Activated T-cell treated with anti-CD3 and anti-CD28 coated beads, Interleukin-2, amount 50 U/mL, for 72 hours (primary cell): ENCODE results near the gene IMPDH2. TPM values are rescaled to one million over a fixed set of nuclear protein-coding genes. Genes with fewer than 3 reads are reported as not detected.
"Not testable (repeated sequence)": the region's sequence is repeated elsewhere in the genome, so short reads cannot be mapped to it uniquely, and the experiment has no call there.

ENCODE experiments used
- ATAC-seq, 2 donors: fragments of 150-1000 bp; cut with Tn5 transposase; replicated peaks in 1 of 2; 2 replicates each; pipeline ENCODE4 v1.10.0; 2021; ENCODE audit warnings: moderate library complexity in 2 of 2, mild to moderate bottlenecking in 1 of 2
- DNase-seq, 2 donors: peaks; one replicate each; pipeline ENCODE4 v3.0.0; 2021 to 2022; ENCODE audit warnings: mixed read lengths in 1 of 2
- H3K27ac Mint-ChIP-seq: one replicate; pipeline ENCODE4 v1.8.0; 2022; ENCODE audit warnings: mild to moderate bottlenecking, moderate library complexity, mixed read lengths
- H3K27me3 Mint-ChIP-seq: one replicate; pipeline ENCODE4 v1.8.0; 2022; ENCODE audit warnings: low read depth, mixed read lengths
- H3K36me3 Mint-ChIP-seq, 2 donors: one replicate each; pipeline ENCODE4 v1.8.0; 2022; ENCODE audit warnings: mixed read lengths in 2 of 2, mild to moderate bottlenecking in 1 of 2; ENCODE audit not compliant: insufficient read depth in 2 of 2
- H3K4me1 Mint-ChIP-seq: one replicate; pipeline ENCODE4 v1.8.0; 2022; ENCODE audit warnings: low read depth, mixed read lengths
- H3K4me3 Mint-ChIP-seq, 2 donors: one replicate each; pipeline ENCODE4 v1.8.0; 2022; ENCODE audit warnings: mild to moderate bottlenecking in 2 of 2, mixed read lengths in 2 of 2, moderate library complexity in 2 of 2
- H3K9me3 Mint-ChIP-seq, 2 donors: one replicate each; pipeline ENCODE4 v1.8.0; 2022; ENCODE audit warnings: mixed read lengths in 2 of 2
- total RNA-seq, 2 donors: library from RNA; stranded (reverse); gene quantifications; one replicate each; pipeline ENCODE4 v1.2.3, GENCODE V29; 2022

The IMPDH2 gene
- total RNA-seq, 2 donors from 2014 or later, result 490 to 562 TPM

GRCh38 chr3:49018707-49019006 is 10.5 kb downstream of the IMPDH2 start:
- peaks cover 10 to 12% of the 10 kb centered on the region in 2 donors for H3K36me3 Mint-ChIP-seq
- H3K4me1 Mint-ChIP-seq, result peaks cover 50% of the 10 kb centered on the region
- peak overlapping the region; percentile 91 to 94 for H3K4me3 Mint-ChIP-seq
- no peak for ATAC-seq
- no peak for DNase-seq
- H3K27ac Mint-ChIP-seq, result peak overlapping the region; percentile 85
- H3K9me3 Mint-ChIP-seq, result no peaks in the 10 kb centered on the region
- no peaks in the 10 kb centered on the region for H3K27me3 Mint-ChIP-seq

GRCh38 chr3:49017971-49018706 is 11.1 kb downstream of the IMPDH2 start, which contains the start of gene DALRD3:
Gene DALRD3, minus strand, starts transcription at chr3:49018580. Its CDS starts 16 bp downstream, at chr3:49018564.
- Mint-ChIP-seq H3K27me3 (no peaks in the 10 kb centered on the region), H3K9me3 (no peaks in the 10 kb centered on the region), H3K36me3 (peaks cover 7 to 10% of the 10 kb centered on the region in 2 donors), H3K27ac (peak within 1 kb of the TSS; percentile 85), H3K4me1 (peaks cover 44% of the 10 kb centered on the region), H3K4me3 (peak within 1 kb of the TSS; percentile 91 to 94)
- DNase-seq (peak; percentile 76), ATAC-seq (peak; percentile 9 to 14)

- DNase-seq (no peak), ATAC-seq (no peak)
- Mint-ChIP-seq H3K27ac (no peak overlapping the region), H3K4me1 (peaks cover 37% of the 10 kb centered on the region), H3K4me3 (peak overlapping the region; percentile 91 to 94), H3K36me3 (peaks cover 6% of the 10 kb centered on the region in 2 donors), H3K27me3 (no peaks in the 10 kb centered on the region), H3K9me3 (no peaks in the 10 kb centered on the region)
Measured at GRCh38 chr3:49017229-49017970, 11.8 kb downstream of the IMPDH2 start.

- H3K4me3 Mint-ChIP-seq, result peak overlapping the region; percentile 91 to 94
- no peak for ATAC-seq
- DNase-seq, result no peak
- no peaks in the 10 kb centered on the region for H3K9me3 Mint-ChIP-seq
- peaks cover 7 to 9% of the 10 kb centered on the region in 2 donors for H3K36me3 Mint-ChIP-seq
- H3K27me3 Mint-ChIP-seq, result no peaks in the 10 kb centered on the region
- no peak overlapping the region for H3K27ac Mint-ChIP-seq
- H3K4me1 Mint-ChIP-seq, result peaks cover 43% of the 10 kb centered on the region
Measured at GRCh38 chr3:49016414-49017228, 12.6 kb downstream of the IMPDH2 start.

GRCh38 chr3:49015765-49016164 is 13.4 kb downstream of the IMPDH2 start:
- ATAC-seq (no peak), DNase-seq (no peak)
- H3K4me1 Mint-ChIP-seq, result peaks cover 39% of the 10 kb centered on the region
- H3K27me3 Mint-ChIP-seq, result no peaks in the 10 kb centered on the region
- no peaks in the 10 kb centered on the region for H3K9me3 Mint-ChIP-seq
- no peak overlapping the region for H3K27ac Mint-ChIP-seq
- H3K36me3 Mint-ChIP-seq, result peaks cover 4 to 7% of the 10 kb centered on the region in 2 donors
- no peak overlapping the region for H3K4me3 Mint-ChIP-seq

GRCh38 chr3:49015072-49015471 is 14.1 kb downstream of the IMPDH2 start:
- Mint-ChIP-seq H3K36me3 (peaks cover 4 to 7% of the 10 kb centered on the region in 2 donors), H3K27me3 (no peaks in the 10 kb centered on the region), H3K27ac (peak overlapping the region; percentile 55), H3K9me3 (no peaks in the 10 kb centered on the region), H3K4me3 (no peak overlapping the region), H3K4me1 (peaks cover 37% of the 10 kb centered on the region)
- ATAC-seq (no peak), DNase-seq (no peak)

- peaks cover 4 to 7% of the 10 kb centered on the region in 2 donors for H3K36me3 Mint-ChIP-seq
Measured at GRCh38 chr3:49013738-49014660, 15.2 kb downstream of the IMPDH2 start.

GRCh38 chr3:49013113-49013737 is 16.0 kb downstream of the IMPDH2 start:
- Mint-ChIP-seq H3K36me3 (peaks cover 4 to 7% of the 10 kb centered on the region in 2 donors), H3K27ac (no peak overlapping the region), H3K27me3 (no peaks in the 10 kb centered on the region), H3K4me3 (no peak overlapping the region), H3K9me3 (no peaks in the 10 kb centered on the region), H3K4me1 (peaks cover 34% of the 10 kb centered on the region)
- ATAC-seq (no peak), DNase-seq (no peak)

More at GRCh38 chr3:49013738-49014660, 15.2 kb downstream of the IMPDH2 start:
- no peaks in the 10 kb centered on the region for H3K9me3 Mint-ChIP-seq
- no peaks in the 10 kb centered on the region for H3K27me3 Mint-ChIP-seq
- H3K4me3 Mint-ChIP-seq, result no peak overlapping the region
- ATAC-seq (peak; percentile 20 to 23), DNase-seq (peak; percentile 58 to 64)
- H3K27ac Mint-ChIP-seq, result no peak overlapping the region
- H3K4me1 Mint-ChIP-seq, result peaks cover 33% of the 10 kb centered on the region

GRCh38 chr3:49012441-49013017 is 16.7 kb downstream of the IMPDH2 start:
- Mint-ChIP-seq H3K4me3 (no peak overlapping the region), H3K27ac (no peak overlapping the region), H3K27me3 (no peaks in the 10 kb centered on the region), H3K4me1 (peaks cover 36% of the 10 kb centered on the region), H3K9me3 (no peaks in the 10 kb centered on the region), H3K36me3 (peaks cover 4 to 7% of the 10 kb centered on the region in 2 donors)
- no peak for DNase-seq
- no peak for ATAC-seq

- H3K9me3 Mint-ChIP-seq, result no peaks in the 10 kb centered on the region
- H3K36me3 Mint-ChIP-seq, result peaks cover 4 to 7% of the 10 kb centered on the region in 2 donors
- ATAC-seq (no peak), DNase-seq (no peak)
- H3K27ac Mint-ChIP-seq, result peak overlapping the region; percentile 55
- peaks cover 31% of the 10 kb centered on the region for H3K4me1 Mint-ChIP-seq
- peak overlapping the region; percentile 56 for H3K4me3 Mint-ChIP-seq
- no peaks in the 10 kb centered on the region for H3K27me3 Mint-ChIP-seq
Measured at GRCh38 chr3:49009396-49009795, 19.8 kb downstream of the IMPDH2 start.

GRCh38 chr3:49008627-49009026 is 20.6 kb downstream of the IMPDH2 start:
- H3K4me1 Mint-ChIP-seq, result peaks cover 31% of the 10 kb centered on the region
- not testable (repeated sequence) for H3K9me3 Mint-ChIP-seq, DNase-seq, ATAC-seq, H3K27me3 Mint-ChIP-seq, H3K36me3 Mint-ChIP-seq
- H3K27ac Mint-ChIP-seq, result peak overlapping the region; percentile 95
- peak overlapping the region; percentile 98 to 99 for H3K4me3 Mint-ChIP-seq
